ENCODE measurements around the gene SLN.

Gene SLN

GRCh38 chr11:107682171-107682570, 29.7 kb downstream of the SLN start:
- DNase-seq, result no peak

- no peak for DNase-seq
Observed at GRCh38 chr11:107679255-107680024, 32.4 kb downstream of the SLN start.

GRCh38 chr11:107678632-107678971, 33.3 kb downstream of the SLN start:
- DNase-seq, result no peak

DNA sequence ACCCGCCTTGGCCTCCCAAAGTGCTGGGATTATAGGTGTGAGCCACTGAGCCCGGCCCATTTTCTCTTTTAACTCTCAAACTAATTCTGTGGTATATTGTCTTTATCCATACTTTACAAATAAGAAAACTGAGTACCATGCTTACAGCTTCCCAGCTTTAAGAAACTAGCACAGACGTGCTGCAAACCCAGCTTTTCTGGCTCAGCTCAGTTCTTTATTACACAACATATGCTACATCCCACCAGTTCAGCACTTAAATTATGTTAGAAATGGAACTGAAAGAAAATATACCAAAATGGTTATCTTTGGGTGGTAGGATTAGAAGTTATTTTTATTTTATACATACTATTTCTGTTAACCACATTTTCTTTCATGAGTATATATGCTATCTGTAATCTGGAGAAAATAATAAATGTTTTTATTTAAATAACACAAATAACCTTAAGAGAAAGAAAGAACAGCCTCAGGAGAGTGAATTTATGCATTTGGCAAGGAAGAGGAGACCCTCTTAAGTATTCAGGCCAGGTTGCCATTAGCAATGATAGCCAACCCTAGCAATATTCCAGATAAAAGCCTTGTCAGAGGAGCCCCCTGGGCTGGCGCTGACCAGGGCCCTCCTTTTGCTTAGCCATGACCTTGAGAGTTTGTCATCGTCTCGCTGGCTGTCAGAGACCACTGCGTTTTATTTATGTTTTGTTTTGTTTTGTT, 33.8 kb downstream of the SLN start:
- DNase-seq, result no peak

DNA sequence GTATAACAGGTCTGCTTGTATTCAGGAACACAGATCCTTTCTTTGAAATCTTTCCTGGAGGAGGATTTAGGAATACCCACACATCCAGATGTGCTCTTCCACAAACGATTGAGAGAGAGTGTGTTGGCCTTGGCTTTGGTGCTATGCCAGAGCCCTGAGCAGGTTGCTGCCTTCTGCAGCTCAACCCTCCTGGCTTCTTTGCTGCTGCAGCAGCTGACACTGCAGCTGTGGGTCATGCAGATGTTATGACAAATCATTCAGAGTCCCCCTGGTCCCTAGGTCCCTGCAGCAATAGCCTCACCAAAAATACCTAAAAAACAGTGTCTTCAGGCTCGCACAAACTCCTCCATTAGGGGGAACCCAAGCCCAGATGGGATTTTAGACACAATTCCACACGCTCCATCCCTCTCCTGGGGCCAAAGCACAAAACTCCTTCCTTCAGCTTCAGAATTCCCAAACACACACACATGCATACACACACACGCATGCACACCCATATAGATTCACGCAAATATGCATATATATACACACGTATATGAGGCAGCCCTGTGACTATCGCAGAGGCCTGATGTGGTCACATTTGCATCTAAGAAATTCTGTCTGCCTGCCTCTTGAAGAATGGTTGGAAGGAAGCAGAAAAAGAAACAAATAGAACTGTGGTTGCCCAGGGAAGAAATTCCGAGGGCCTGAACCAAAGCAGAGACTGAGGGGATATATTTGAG, 35.4 kb downstream of the SLN start:
- DNase-seq, result no peak

GRCh38 chr11:107675902-107676301, 36.0 kb downstream of the SLN start:
- no peak for DNase-seq

GRCh38 chr11:107669893-107670601, 41.8 kb downstream of the SLN start:
- DNase-seq, result no peak

DNA sequence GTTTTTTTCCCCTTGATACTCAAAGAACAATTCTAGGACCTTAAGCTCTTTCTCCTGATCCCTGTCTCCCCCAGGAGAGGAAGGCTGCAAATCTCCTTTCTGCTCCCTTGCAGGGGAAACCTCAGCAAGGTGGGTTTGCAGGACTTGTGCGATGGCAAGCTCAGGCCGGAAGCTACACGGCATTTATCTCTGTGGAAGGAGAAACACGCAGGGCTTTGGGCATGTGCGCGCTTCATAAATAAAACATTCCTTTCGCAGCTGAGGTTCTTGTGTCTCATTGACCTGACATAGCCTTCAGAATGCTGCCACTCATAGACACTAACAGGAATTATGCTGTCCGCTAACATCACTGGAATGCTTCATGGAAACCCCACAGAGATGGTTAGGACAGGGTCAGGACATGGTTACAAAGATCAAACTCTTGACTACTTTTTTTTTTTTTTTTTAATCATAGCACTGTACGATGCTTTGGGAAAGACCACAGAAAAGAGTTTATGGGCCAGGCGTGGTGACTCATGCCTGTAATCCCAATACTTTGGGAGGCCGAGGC, 42.6 kb downstream of the SLN start:
- no peak for DNase-seq

- DNase-seq, result no peak
Observed at GRCh38 chr11:107666911-107667613, 44.8 kb downstream of the SLN start.

DNA sequence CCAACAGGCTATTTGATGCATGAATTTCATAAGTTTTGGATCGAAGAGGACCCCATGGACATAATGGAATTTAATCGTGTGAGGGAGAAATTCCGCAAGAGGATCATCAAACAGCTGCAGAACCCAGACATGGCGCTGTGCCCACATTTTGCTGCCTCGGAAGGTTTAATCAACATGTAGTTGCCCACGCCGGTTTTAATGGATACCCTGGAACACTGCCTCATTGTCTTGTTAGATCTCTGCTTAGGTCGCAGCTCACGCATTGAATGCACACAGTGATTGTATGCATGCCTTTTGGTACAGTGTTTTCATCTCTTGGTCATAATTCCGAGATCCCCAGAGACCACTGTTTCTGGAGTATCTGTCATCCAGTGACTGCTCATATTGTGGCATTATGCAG, 46.8 kb downstream of the SLN start:
- DNase-seq, result no peak

DNA sequence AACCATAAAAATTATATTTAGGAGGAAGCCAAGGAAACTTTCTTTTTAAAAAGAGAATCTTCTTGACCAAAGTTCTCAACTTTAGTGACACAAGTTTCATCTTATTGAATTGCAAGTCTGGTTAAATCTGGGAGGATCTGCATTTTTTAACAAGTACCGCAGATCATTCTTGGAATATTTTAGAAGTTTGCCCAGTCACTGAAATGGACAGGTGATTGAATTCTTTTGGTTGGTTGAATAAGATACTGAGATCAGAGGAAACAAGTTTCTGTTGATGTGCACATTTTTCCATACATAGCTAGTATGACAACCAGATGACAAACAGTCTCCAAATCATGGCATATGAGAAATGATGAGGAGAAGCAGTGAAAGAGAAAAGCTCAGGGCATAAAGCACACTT, 50.2 kb downstream of the SLN start:
- DNase-seq, result no peak

DNA sequence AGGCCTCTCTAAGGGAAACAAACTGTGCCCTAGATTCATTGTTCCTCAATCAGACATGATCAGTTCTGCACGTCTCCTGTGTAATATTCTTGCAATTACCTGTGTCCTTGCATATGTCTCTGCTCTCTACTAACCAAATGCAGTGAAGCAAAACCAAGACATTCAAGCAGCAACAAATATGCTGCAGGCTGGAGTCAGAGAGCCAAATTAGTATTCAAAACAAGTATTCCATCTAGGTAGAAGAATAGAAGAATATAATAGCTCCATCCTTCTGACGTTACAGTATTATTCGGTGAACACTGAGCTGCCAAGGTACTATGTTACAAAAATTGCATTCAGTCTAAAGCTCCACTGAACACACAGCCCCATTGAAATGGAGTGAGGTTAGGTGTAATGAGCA, 51.8 kb downstream of the SLN start:
- DNase-seq, result no peak

DNA sequence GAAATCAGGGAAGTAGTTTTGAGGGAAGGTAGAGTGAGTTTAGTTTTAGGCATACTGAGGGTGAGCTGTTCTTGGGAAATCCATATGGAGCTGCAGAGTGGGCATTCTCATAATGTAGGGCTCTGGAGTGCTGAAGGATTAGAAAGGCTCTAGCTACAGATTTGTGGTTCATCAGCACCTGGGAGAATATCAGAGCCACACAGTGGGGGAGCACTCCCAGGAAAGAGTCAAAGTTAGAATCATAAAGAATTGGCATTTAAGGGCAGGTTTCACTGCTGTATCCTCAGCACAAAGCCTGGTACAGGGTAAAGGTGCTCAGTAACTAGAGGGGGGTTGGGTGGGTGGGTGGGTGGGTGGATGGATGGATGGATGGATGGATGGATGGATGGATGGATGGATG, 52.5 kb downstream of the SLN start:
- DNase-seq, result no peak

Data from SHP77 (cell line).